Panc1 (cell line): ENCODE measurements around the gene ZSWIM8. TPM values are rescaled to one million over a fixed set of nuclear protein-coding genes. Genes with fewer than 3 reads are reported as not detected.

Experiments
- ATAC-seq: fragments of 200-7000 bp; cut with Tn5 transposase; 2 replicates; pipeline ENCODE4 v1.9.1; 2020; ENCODE audit warnings: mild to moderate bottlenecking, moderate library complexity
- BruUV-seq: library from RNA; stranded (reverse); fragments of 400-500 nt; replicated peaks from 2 replicates; lab custom pipeline; 2021; lab: Mats Ljungman, UMichigan
- CTCF ChIA-PET: fragments of 300-600 bp; sonication (Branson Sonifier 250); formaldehyde crosslinking; loops from one replicate; lab custom pipeline; 2022; ENCODE audit warnings: antibody characterized with exemption; lab: Charles Lee
- POLR2A ChIA-PET: fragments of 300-600 bp; sonication (Branson Sonifier 250); formaldehyde crosslinking; loops from one replicate; lab custom pipeline; 2022; ENCODE audit warnings: antibody characterized with exemption; lab: Charles Lee
- DNase-seq: peaks from one replicate; pipeline ENCODE4 v3.0.0-alpha.2; 2010; ENCODE audit warnings: low read depth, low spot score
- H3K27ac ChIP-seq: 2 replicates; pipeline ENCODE4 v1.5.1; 2011; ENCODE audit warnings: mild to moderate bottlenecking, low read length, inconsistent platforms
- H3K27me3 ChIP-seq: fragments of 200-500 bp; sonication (Bioruptor generic); 2 replicates; pipeline ENCODE4 v1.6.0; 2014; ENCODE audit warnings: low read length, inconsistent platforms; ENCODE audit not compliant: control insufficient read depth, insufficient read depth
- H3K36me3 ChIP-seq: fragments of 200-500 bp; sonication (Bioruptor generic); 2 replicates; pipeline ENCODE4 v1.5.1; 2014; ENCODE audit warnings: inconsistent platforms, mild to moderate bottlenecking, low read length, moderate library complexity; ENCODE audit not compliant: control insufficient read depth, insufficient read depth
- H3K4me1 ChIP-seq: 2 replicates; pipeline ENCODE4 v1.5.1; 2011; ENCODE audit warnings: inconsistent platforms, mild to moderate bottlenecking, low read length, moderate library complexity; ENCODE audit not compliant: control insufficient read depth, insufficient read depth
- H3K4me3 ChIP-seq, 2 experiments: 2 replicates each; pipeline ENCODE4 v1.5.1; 2011 to 2012; ENCODE audit warnings: low read depth in 2 of 2, low read length in 2 of 2, mild to moderate bottlenecking in 2 of 2, inconsistent platforms in 1 of 2, moderate library complexity in 1 of 2
- H3K9me3 ChIP-seq: fragments of 200-500 bp; sonication (Bioruptor generic); 2 replicates; pipeline ENCODE4 v1.5.1; 2014; ENCODE audit warnings: low read depth, mild to moderate bottlenecking, inconsistent platforms, low read length, moderate library complexity; ENCODE audit not compliant: control insufficient read depth, insufficient read depth
- CTCF ChIP-seq: fragments of 450-650 bp; IDR thresholded peaks from 2 replicates; pipeline ENCODE4 v1.5.1; 2017; ENCODE audit warnings: mild to moderate bottlenecking
- POLR2AphosphoS5 ChIP-seq: IDR thresholded peaks from 2 replicates; pipeline ENCODE4 v1.6.1; 2012; ENCODE audit warnings: mild to moderate bottlenecking, low read depth, low read length, moderate library complexity
- REST ChIP-seq, 2 experiments: IDR thresholded peaks; 2 replicates each; pipeline ENCODE4 v1.6.1; 2011 to 2012; ENCODE audit warnings: low read depth in 2 of 2, control low read depth in 1 of 2, low read length in 1 of 2, mild to moderate bottlenecking in 1 of 2, moderate library complexity in 1 of 2; ENCODE audit not compliant: insufficient read depth in 1 of 2
- SIN3A ChIP-seq: IDR thresholded peaks from 2 replicates; pipeline ENCODE4 v1.6.1; 2012; ENCODE audit warnings: low read depth, mild to moderate bottlenecking, low read length, moderate library complexity, borderline replicate concordance; ENCODE audit not compliant: insufficient read depth
- TCF7L2 ChIP-seq: IDR thresholded peaks from 2 replicates; pipeline ENCODE4 v1.6.1; 2011; ENCODE audit warnings: mild to moderate bottlenecking, low read depth, low read length, inconsistent platforms
- in situ Hi-C: cut with HindIII; loops from 2 replicates; pipeline ENCODE4 v1.10.0; 2016; ENCODE audit warnings: low sequenced_read_pairs, low pct_unique_long_range_greater_than_20kb
- intact Hi-C: fragments of 100-400 bp; cut with micrococcal nuclease; formaldehyde crosslinking; loops from one replicate; pipeline ENCODE4 v1.10.0; 2022; ENCODE audit not compliant: unreplicated experiment
- total RNA-seq: library from RNA; stranded (reverse); gene quantifications from one replicate; pipeline ENCODE4 v1.2.1, GENCODE V29; 2021; ENCODE audit not compliant: unreplicated experiment

ZSWIM8 gene
- total RNA-seq, 1 experiment from 2014 or later, result 109 TPM

GRCh38 chr10:73779018-73779417 is 6.4 kb upstream of the ZSWIM8 start:
- ATAC-seq (no peak), DNase-seq (no peak)
- H3K4me3 ChIP-seq, result no peak overlapping the region
- H3K27me3 ChIP-seq, result no peaks in the 10 kb centered on the region
- ChIA-PET POLR2A (interaction anchor here (0.7 kb wide), 2 partner anchors 73 to 629 kb away, joined by 5 to 9 read pairs; no protein-coding TSS in a partner anchor), CTCF (interaction anchor here (0.7 to 0.8 kb wide), 2 partner anchors 56 to 376 kb away, joined by 10 to 11 read pairs; no protein-coding TSS in a partner anchor)
- peaks cover 9% of the 10 kb centered on the region for H3K36me3 ChIP-seq
- no peaks in the 10 kb centered on the region for H3K9me3 ChIP-seq
- no peak for TF ChIP-seq CTCF
- TF ChIP-seq TCF7L2, result no peak
- no peak for TF ChIP-seq SIN3A
- TF ChIP-seq POLR2AphosphoS5, result no peak
- no peak for TF ChIP-seq REST (IDR thresholded peaks at IDR 0.05; ENCODE audit: insufficient read depth in 1 of 2, low read depth in 2 of 2, low read length in 1 of 2)
- H3K4me1 ChIP-seq, result peaks cover 45% of the 10 kb centered on the region
- BruUV-seq, result no TSS peak
- in situ Hi-C loops (no loop called here), intact Hi-C loops (no loop called here)
- H3K27ac ChIP-seq, result no peak overlapping the region

GRCh38 chr10:73779539-73780197 is 5.7 kb upstream of the ZSWIM8 start:
- intact Hi-C loops, result no loop called here

More at GRCh38 chr10:73779539-73780197, 5.7 kb upstream of the ZSWIM8 start:
- no peak for ATAC-seq
- Histone ChIP-seq H3K36me3 (peaks cover 6% of the 10 kb centered on the region), H3K27me3 (no peaks in the 10 kb centered on the region), H3K9me3 (no peaks in the 10 kb centered on the region), H3K27ac (peak overlapping the region; percentile 62), H3K4me3 (no peak overlapping the region), H3K4me1 (peaks cover 45% of the 10 kb centered on the region)
- BruUV-seq, result no TSS peak
- TF ChIP-seq SIN3A, result no peak
- TF ChIP-seq REST (IDR thresholded peaks at IDR 0.05; ENCODE audit: insufficient read depth in 1 of 2, low read depth in 2 of 2, low read length in 1 of 2), result no peak
- TF ChIP-seq POLR2AphosphoS5, result no peak
- TF ChIP-seq TCF7L2, result no peak
- TF ChIP-seq CTCF, result no peak
- in situ Hi-C loops, result no loop called here
- no peak for DNase-seq
- ChIA-PET POLR2A (interaction anchor here (0.7 kb wide), 1 partner anchor 72 kb away, joined by 5 read pairs; no protein-coding TSS in a partner anchor), CTCF (interaction anchor here (0.6 to 0.7 kb wide), 2 partner anchors 40 to 375 kb away, joined by 4 to 11 read pairs; no protein-coding TSS in a partner anchor)
